H1 (cell line): ENCODE measurements around the gene GREB1. TPM values are rescaled to one million over a fixed set of nuclear protein-coding genes. Genes with fewer than 3 reads are reported as not detected.
A peak's percentile ranks its signal among the peaks of the same experiment; 100 is the strongest.

Experiments
- CTCF ChIA-PET: fragments of 300-600 bp; sonication (Branson Sonifier 250); formaldehyde crosslinking; loops from one replicate; lab custom pipeline; 2021; ENCODE audit not compliant: partially characterized antibody; lab: Charles Lee
- POLR2A ChIA-PET: fragments of 300-600 bp; sonication (Branson Sonifier 250); formaldehyde crosslinking; loops from one replicate; lab custom pipeline; 2021; ENCODE audit warnings: inconsistent platforms; ENCODE audit not compliant: partially characterized antibody; lab: Charles Lee
- DNase-seq, 2 experiments: peaks; one replicate each; pipeline versions ENCODE4 v3.0.0 to v3.0.0-alpha.2; 2010 to 2022; ENCODE audit warnings: low spot score in 2 of 2, low read depth in 1 of 2, mixed read lengths in 1 of 2
- FAIRE-seq: peaks from 2 replicates; lab custom pipeline; 2011; peaks lifted over from hg19 to GRCh38; lab: Jason Lieb, UNC
- H2AFZ ChIP-seq: 2 replicates; pipeline ENCODE4 v1.8.1; 2012; ENCODE audit warnings: low read length, inconsistent platforms
- H2AK5ac ChIP-seq: 2 replicates; pipeline ENCODE4 v1.6.1; 2013; ENCODE audit warnings: low read depth, low read length
- H2BK120ac ChIP-seq: replicated peaks from 2 replicates; pipeline ENCODE3; 2013; ENCODE audit warnings: low read depth, low read length, inconsistent platforms
- H2BK12ac ChIP-seq: 2 replicates; pipeline ENCODE4 v1.6.1; 2013; ENCODE audit warnings: low read depth, low read length
- H2BK15ac ChIP-seq: 2 replicates; pipeline ENCODE4 v1.6.1; 2013; ENCODE audit warnings: low read length
- H2BK20ac ChIP-seq: 2 replicates; pipeline ENCODE4 v1.6.1; 2013; ENCODE audit warnings: low read length
- H2BK5ac ChIP-seq: 2 replicates; pipeline ENCODE4 v1.6.1; 2013; ENCODE audit warnings: low read depth, low read length
- H3K14ac ChIP-seq: 2 replicates; pipeline ENCODE4 v1.6.1; 2013; ENCODE audit warnings: inconsistent platforms; ENCODE audit not compliant: insufficient read length
- H3K18ac ChIP-seq: 2 replicates; pipeline ENCODE4 v1.6.1; 2013; ENCODE audit warnings: low read length; ENCODE audit errors: extremely low read depth
- H3K23ac ChIP-seq: 2 replicates; pipeline ENCODE4 v1.6.1; 2013; ENCODE audit warnings: inconsistent platforms; ENCODE audit not compliant: insufficient read length
- H3K23me2 ChIP-seq: 2 replicates; pipeline ENCODE4 v1.6.1; 2013; ENCODE audit warnings: low read depth, low read length
- H3K27ac ChIP-seq: 2 replicates; pipeline ENCODE4 v1.6.1; 2011; ENCODE audit warnings: low read depth, low read length, inconsistent platforms
- H3K27me3 ChIP-seq, 4 experiments: replicated peaks in 1 of 4; 1 replicate in 1 of 4; 2 replicates in 3 of 4; pipeline versions ENCODE4 v1.6.1 to v1.8.1; 2011 to 2013; ENCODE audit warnings: low read length in 3 of 4, mild to moderate bottlenecking in 3 of 4, inconsistent platforms in 2 of 4, mixed read lengths in 2 of 4, moderate library complexity in 1 of 4; ENCODE audit not compliant: control insufficient read depth in 3 of 4, insufficient read depth in 3 of 4; ENCODE audit errors: extremely low read depth in 1 of 4
- H3K36me3 ChIP-seq, 4 experiments: 2 replicates each; pipeline versions ENCODE4 v1.6.1 to v1.8.1; 2011 to 2013; ENCODE audit warnings: mild to moderate bottlenecking in 4 of 4, low read length in 3 of 4, moderate library complexity in 2 of 4, control low read depth in 1 of 4, inconsistent platforms in 1 of 4; ENCODE audit not compliant: insufficient read depth in 4 of 4, control insufficient read depth in 2 of 4
- H3K4ac ChIP-seq: replicated peaks from 2 replicates; pipeline ENCODE3; 2013; ENCODE audit warnings: low read length, low read depth, mixed read lengths, inconsistent platforms; ENCODE audit not compliant: insufficient read length
- H3K4me1 ChIP-seq, 4 experiments: replicated peaks in 1 of 4; 1 replicate in 1 of 4; 2 replicates in 3 of 4; pipeline versions ENCODE4 v1.6.1 to v1.8.1; 2011 to 2013; ENCODE audit warnings: low read length in 3 of 4, inconsistent platforms in 2 of 4, mixed read lengths in 1 of 4; ENCODE audit not compliant: insufficient read depth in 4 of 4, control insufficient read depth in 3 of 4
- H3K4me2 ChIP-seq, 2 experiments: 2 replicates each; pipeline versions ENCODE4 v1.6.1 to v1.8.1; 2011 to 2013; ENCODE audit warnings: low read depth in 2 of 2, low read length in 2 of 2, control low read depth in 1 of 2, inconsistent platforms in 1 of 2, mild to moderate bottlenecking in 1 of 2; ENCODE audit not compliant: insufficient read depth in 1 of 2
- H3K4me3 ChIP-seq, 4 experiments: fragments of 200-600, 300-600 bp in 1 of 4; sonication (generic), shearing (Covaris generic), sonication (Bioruptor Twin) in 1 of 4; 2 replicates each; pipeline versions ENCODE4 v1.5.1 to v1.8.1; 2011 to 2016; ENCODE audit warnings: low read length in 4 of 4, low read depth in 3 of 4, control low read depth in 2 of 4, inconsistent platforms in 2 of 4, mild to moderate bottlenecking in 2 of 4, mixed read lengths in 1 of 4, moderate library complexity in 1 of 4; ENCODE audit not compliant: insufficient read depth in 2 of 4; ENCODE audit errors: extremely low read depth in 1 of 4
- H3K56ac ChIP-seq: replicated peaks from 2 replicates; pipeline ENCODE3; 2013; ENCODE audit warnings: low read depth, mild to moderate bottlenecking, mixed read lengths, low read length, inconsistent platforms; ENCODE audit not compliant: insufficient read length
- H3K79me1 ChIP-seq: 2 replicates; pipeline ENCODE4 v1.6.1; 2013; ENCODE audit warnings: low read depth, low read length, control low read depth
- H3K79me2 ChIP-seq, 2 experiments: 2 replicates each; pipeline versions ENCODE4 v1.6.1 to v1.8.1; 2012 to 2013; ENCODE audit warnings: low read length in 2 of 2, mild to moderate bottlenecking in 2 of 2, inconsistent platforms in 1 of 2; ENCODE audit not compliant: insufficient read depth in 2 of 2, control insufficient read depth in 1 of 2
- H3K9ac ChIP-seq, 4 experiments: replicated peaks in 1 of 4; 1 replicate in 1 of 4; 2 replicates in 3 of 4; pipeline versions ENCODE4 v1.6.1 to v1.8.1; 2011 to 2013; ENCODE audit warnings: low read depth in 3 of 4, low read length in 3 of 4, control low read depth in 2 of 4, mild to moderate bottlenecking in 2 of 4, moderate library complexity in 2 of 4, inconsistent platforms in 1 of 4; ENCODE audit errors: extremely low read depth in 1 of 4
- H3K9me3 ChIP-seq, 2 experiments: 2 replicates each; pipeline versions ENCODE4 v1.6.1 to v1.8.1; 2012 to 2013; ENCODE audit warnings: mild to moderate bottlenecking in 2 of 2, moderate library complexity in 2 of 2, control low read depth in 1 of 2, inconsistent platforms in 1 of 2, low read depth in 1 of 2, low read length in 1 of 2, mixed read lengths in 1 of 2; ENCODE audit not compliant: insufficient read depth in 2 of 2
- H4K20me1 ChIP-seq, 2 experiments: replicated peaks in 1 of 2; 2 replicates each; pipeline versions ENCODE3 to v1.8.1; 2011 to 2013; ENCODE audit warnings: inconsistent platforms in 2 of 2, low read length in 2 of 2, mild to moderate bottlenecking in 1 of 2; ENCODE audit not compliant: insufficient read depth in 2 of 2, control insufficient read depth in 1 of 2
- H4K5ac ChIP-seq: 2 replicates; pipeline ENCODE4 v1.6.1; 2013; ENCODE audit warnings: low read length, low read depth, mixed read lengths, inconsistent platforms; ENCODE audit not compliant: insufficient read length
- H4K8ac ChIP-seq: 2 replicates; pipeline ENCODE4 v1.8.0; 2013; ENCODE audit warnings: mild to moderate bottlenecking, moderate library complexity, low read length, inconsistent platforms; ENCODE audit not compliant: insufficient read depth; ENCODE audit errors: extremely low read depth
- H4K91ac ChIP-seq: replicated peaks from 2 replicates; pipeline ENCODE3; 2013; ENCODE audit warnings: low read length, mixed read lengths, inconsistent platforms; ENCODE audit not compliant: insufficient read length
- WGBS, 2 experiments: shearing (Covaris generic) in 1 of 2; methylation state at CpG; one replicate each; pipeline versions ENCODE4 v1.1.6 to v1.1.7; 2013 to 2015; ENCODE audit warnings: low lambda C conversion rate in 2 of 2, mixed read lengths in 2 of 2, inconsistent platforms in 1 of 2, low coverage in 1 of 2, missing lambda C conversion rate in 1 of 2; ENCODE audit not compliant: insufficient replicate concordance in 2 of 2, insufficient coverage in 1 of 2, insufficient read length in 1 of 2; ENCODE audit errors: extremely low coverage in 1 of 2, missing lambda C conversion rate in 1 of 2; 5-methylcytosine and 5-hydroxymethylcytosine counted together
- polyA plus RNA-seq, 7 experiments: library from polyadenylated mRNA; depleted of rRNA in 3 of 7; stranded (reverse) in 5 of 7; unstranded in 2 of 7; fragments of >200 nt in 5 of 7; fragments of 200-250 nt in 2 of 7; gene quantifications; 1 replicate in 5 of 7; 2 replicates in 1 of 7; 4 replicates in 1 of 7; pipeline versions ENCODE4 v1.2.1 to v1.2.3, GENCODE V29; 2011 to 2013; ENCODE audit warnings: missing spikeins in 2 of 7, mixed read lengths in 2 of 7
- total RNA-seq: library from RNA; stranded (reverse); fragmentation: NEBNext Ultra II Directional; extraction: Animal tissue kit (Norgen Biotek cat#: 25700); gene quantifications from 2 replicates; pipeline ENCODE4 v1.2.1, GENCODE V29; 2021

GREB1 gene
- total and polyA plus RNA-seq, 2 of the 8 experiments (the other 6 are each of a cell fraction or from before 2014, with no cell fraction given): 7.9 to 43.4 TPM

DNA sequence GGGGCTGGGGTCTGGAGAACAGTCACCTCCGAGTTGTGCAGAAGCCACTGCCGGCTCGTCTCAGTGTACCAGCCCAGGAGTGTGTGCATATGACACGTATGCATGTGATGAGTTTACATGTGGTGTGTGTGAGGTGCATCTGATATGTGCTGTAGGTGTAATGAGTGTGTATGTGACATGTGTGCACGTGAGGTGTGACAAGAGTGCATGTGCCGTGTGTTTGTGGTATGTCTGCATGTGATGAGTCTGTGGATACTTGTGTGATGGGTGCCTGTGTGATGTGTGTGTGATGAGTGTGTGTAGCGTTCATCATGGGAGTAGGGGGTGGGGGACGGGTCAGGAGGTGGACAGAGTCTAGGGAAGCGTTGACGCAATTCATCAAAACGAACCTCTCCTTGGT is 123.3 kb downstream of the GREB1 start:
- H3K4me2 ChIP-seq: no peak overlapping the region
- H3K23me2 ChIP-seq: no peaks in the 10 kb centered on the region
- H2BK120ac ChIP-seq: no peak overlapping the region
- no peak overlapping the region for H2AFZ ChIP-seq
- no peaks in the 10 kb centered on the region for H3K79me2 ChIP-seq
- no peak overlapping the region for H3K4ac ChIP-seq
- H3K36me3 ChIP-seq: no peaks in the 10 kb centered on the region
- H2BK20ac ChIP-seq: no peak overlapping the region
- H3K27ac ChIP-seq: no peak overlapping the region
- no peak for FAIRE-seq
- H3K23ac ChIP-seq: no peak overlapping the region
- H3K9me3 ChIP-seq: peaks cover 0 to 6% of the 10 kb centered on the region in 2 experiments; a peak in 1 of 4 replicates
- H4K5ac ChIP-seq: no peak overlapping the region
- 0 out of 2 replicates have a peak overlapping the region, but pooled peaks have one; percentile 39 for H2AK5ac ChIP-seq
- no peak overlapping the region for H3K18ac ChIP-seq
- H2BK15ac ChIP-seq: no peak overlapping the region
- H3K27me3 ChIP-seq: no peaks in the 10 kb centered on the region
- ChIA-PET POLR2A (no interaction called here), CTCF (interaction anchor here (0.9 to 2.5 kb wide), 7 partner anchors 10 to 73 kb away, joined by 3 to 10 read pairs (median 5); partner anchors contain the start of gene NTSR2)
- no peaks in the 10 kb centered on the region for H4K20me1 ChIP-seq
- H3K9ac ChIP-seq: no peak overlapping the region
- no peak for DNase-seq
- H4K91ac ChIP-seq: no peak overlapping the region
- H2BK12ac ChIP-seq: no peak overlapping the region; the same call in 1 of the 2 replicates
- no peaks in the 10 kb centered on the region for H3K4me1 ChIP-seq
- no peak overlapping the region for H3K4me3 ChIP-seq
- no peaks in the 10 kb centered on the region for H3K79me1 ChIP-seq
- H4K8ac ChIP-seq: no peak overlapping the region; the same call in 1 of the 2 replicates
- no peak overlapping the region for H2BK5ac ChIP-seq
- H3K14ac ChIP-seq: no peak overlapping the region
- WGBS, 2 experiments: 88% methylated on average over 11 of the region's 11 CpGs; no CpG with 5 or more reads in 1 of the 2 experiments
- H3K56ac ChIP-seq: no peak overlapping the region
